WTC11 (cell line): ENCODE data around the gene TNS3. TPM values are rescaled to one million over a fixed set of nuclear protein-coding genes. Genes with fewer than 3 reads are reported as not detected.

Source experiments
- ATAC-seq: fragments of 200-7000 bp; cut with Tn5 transposase; 2 replicates; pipeline ENCODE4 v1.10.0; 2021; ENCODE audit warnings: mild to moderate bottlenecking, moderate library complexity
- CTCF ChIA-PET: fragments of 300-600 bp; sonication (Branson Sonifier 250); formaldehyde crosslinking; loops from one replicate; lab custom pipeline; 2021; ENCODE audit warnings: antibody characterized with exemption; lab: Charles Lee
- POLR2A ChIA-PET: fragments of 350-600 bp; sonication (Branson Sonifier 250); formaldehyde crosslinking; loops from one replicate; lab custom pipeline; 2021; ENCODE audit warnings: antibody characterized with exemption; lab: Charles Lee
- DNase-seq: peaks from one replicate; pipeline ENCODE4 v3.0.0; 2021; ENCODE audit warnings: low spot score
- H3K27ac Mint-ChIP-seq: 2 replicates; pipeline ENCODE4 v1.8.0; 2021; ENCODE audit warnings: mixed read lengths
- H3K27me3 Mint-ChIP-seq: 2 replicates; pipeline ENCODE4 v1.8.0; 2021; ENCODE audit warnings: low read depth, mild to moderate bottlenecking, moderate library complexity, mixed read lengths
- H3K36me3 Mint-ChIP-seq: 2 replicates; pipeline ENCODE4 v1.8.0; 2021; ENCODE audit warnings: mixed read lengths
- H3K4me1 Mint-ChIP-seq: 2 replicates; pipeline ENCODE4 v1.8.0; 2022; ENCODE audit warnings: mixed read lengths
- H3K4me3 Mint-ChIP-seq: 2 replicates; pipeline ENCODE4 v1.8.0; 2021; ENCODE audit warnings: mild to moderate bottlenecking, moderate library complexity, mixed read lengths
- H3K9me3 Mint-ChIP-seq: 2 replicates; pipeline ENCODE4 v1.8.0; 2021; ENCODE audit warnings: mixed read lengths
- ATF3 ChIP-seq: sonication (generic); formaldehyde crosslinking; conservative IDR thresholded peaks from 2 replicates; pipeline ENCODE4 v1.8.1; 2022; ENCODE audit warnings: mild to moderate bottlenecking, missing genetic modification reagents
- E2F5 ChIP-seq: sonication (generic); formaldehyde crosslinking; IDR thresholded peaks from 2 replicates; pipeline ENCODE4 v1.8.1; 2022; ENCODE audit warnings: mild to moderate bottlenecking, moderate library complexity, missing genetic modification reagents
- ELF4 ChIP-seq: sonication (generic); formaldehyde crosslinking; IDR thresholded peaks from 2 replicates; pipeline ENCODE4 v1.8.1; 2022; ENCODE audit warnings: low read depth, mild to moderate bottlenecking, moderate library complexity, missing genetic modification reagents
- ESRRA ChIP-seq: sonication (generic); formaldehyde crosslinking; IDR thresholded peaks from 2 replicates; pipeline ENCODE4 v1.8.1; 2022; ENCODE audit warnings: mild to moderate bottlenecking, missing genetic modification reagents, borderline replicate concordance
- GABPB1 ChIP-seq: sonication (generic); formaldehyde crosslinking; IDR thresholded peaks from 2 replicates; pipeline ENCODE4 v1.8.1; 2023; ENCODE audit warnings: mild to moderate bottlenecking, missing genetic modification reagents
- IRF1 ChIP-seq: sonication (generic); formaldehyde crosslinking; IDR thresholded peaks from 2 replicates; pipeline ENCODE4 v1.8.0; 2023; ENCODE audit warnings: missing genetic modification reagents
- MLX ChIP-seq: sonication (generic); formaldehyde crosslinking; IDR thresholded peaks from 2 replicates; pipeline ENCODE4 v1.8.1; 2023; ENCODE audit warnings: mild to moderate bottlenecking, missing genetic modification reagents, moderate library complexity
- NR1H2 ChIP-seq: sonication (generic); formaldehyde crosslinking; IDR thresholded peaks from 2 replicates; pipeline ENCODE4 v1.9.0; 2021; ENCODE audit warnings: mild to moderate bottlenecking, moderate library complexity, missing genetic modification reagents
- NR3C1 ChIP-seq: sonication (generic); formaldehyde crosslinking; conservative IDR thresholded peaks from 2 replicates; pipeline ENCODE4 v1.8.1; 2023; ENCODE audit warnings: low read depth, mild to moderate bottlenecking, missing genetic modification reagents
- PRRX2 ChIP-seq: fragments of 250-450 bp; sonication (Bioruptor Pico); IDR thresholded peaks from 2 replicates; pipeline ENCODE4 v1.8.0; 2021; ENCODE audit warnings: mild to moderate bottlenecking
- SMAD4 ChIP-seq: sonication (generic); formaldehyde crosslinking; IDR thresholded peaks from 2 replicates; pipeline ENCODE4 v1.8.0; 2022; ENCODE audit warnings: mild to moderate bottlenecking, missing genetic modification reagents
- SP1 ChIP-seq: sonication (generic); formaldehyde crosslinking; conservative IDR thresholded peaks from 2 replicates; pipeline ENCODE4 v1.8.1; 2022; ENCODE audit warnings: missing genetic modification reagents
- TCF7 ChIP-seq: sonication (generic); formaldehyde crosslinking; IDR thresholded peaks from 2 replicates; pipeline ENCODE4 v1.8.0; 2022; ENCODE audit warnings: mild to moderate bottlenecking, low read depth, missing genetic modification reagents, moderate library complexity
- TEAD4 ChIP-seq: sonication (generic); formaldehyde crosslinking; IDR thresholded peaks from 2 replicates; pipeline ENCODE4 v1.8.0; 2022; ENCODE audit warnings: mild to moderate bottlenecking, missing genetic modification reagents
- ZBTB21 ChIP-seq: sonication (generic); formaldehyde crosslinking; IDR thresholded peaks from 2 replicates; pipeline ENCODE4 v1.8.1; 2023; ENCODE audit warnings: mild to moderate bottlenecking, missing genetic modification reagents, borderline replicate concordance
- ZBTB43 ChIP-seq: sonication (generic); formaldehyde crosslinking; IDR thresholded peaks from 2 replicates; pipeline ENCODE4 v1.8.1; 2023; ENCODE audit warnings: mild to moderate bottlenecking, missing genetic modification reagents
- ZNF121 ChIP-seq: sonication (generic); formaldehyde crosslinking; IDR thresholded peaks from 2 replicates; pipeline ENCODE4 v1.8.0; 2023; ENCODE audit warnings: missing genetic modification reagents
- ZNF138 ChIP-seq: sonication (generic); formaldehyde crosslinking; conservative IDR thresholded peaks from 2 replicates; pipeline ENCODE4 v1.8.1; 2022; ENCODE audit warnings: mild to moderate bottlenecking, moderate library complexity, missing genetic modification reagents
- ZNF219 ChIP-seq: sonication (generic); formaldehyde crosslinking; IDR thresholded peaks from 2 replicates; pipeline ENCODE4 v1.8.0; 2023; ENCODE audit warnings: missing genetic modification reagents, mild to moderate bottlenecking, borderline replicate concordance
- ZNF232 ChIP-seq: sonication (generic); formaldehyde crosslinking; IDR thresholded peaks from 2 replicates; pipeline ENCODE4 v1.8.0; 2022; ENCODE audit warnings: mild to moderate bottlenecking, missing genetic modification reagents
- ZNF263 ChIP-seq: sonication (generic); formaldehyde crosslinking; IDR thresholded peaks from 2 replicates; pipeline ENCODE4 v1.8.1; 2022; ENCODE audit warnings: low read depth, mild to moderate bottlenecking, moderate library complexity, missing genetic modification reagents
- ZNF425 ChIP-seq: fragments of 250-450 bp; sonication (Bioruptor Pico); conservative IDR thresholded peaks from 2 replicates; pipeline ENCODE4 v1.9.0; 2021; ENCODE audit warnings: mild to moderate bottlenecking
- total RNA-seq: library from RNA; stranded (reverse); gene quantifications from 3 replicates; pipeline ENCODE4 v1.2.3, GENCODE V29; 2021

The TNS3 gene
- total RNA-seq, 1 experiment from 2014 or later, result 37.7 TPM

GRCh38 chr7:47611045-47611511 is 29.2 kb upstream of the TNS3 start:
- Mint-ChIP-seq H3K27ac (no peak overlapping the region), H3K4me3 (no peak overlapping the region), H3K27me3 (no peaks in the 10 kb centered on the region), H3K36me3 (no peaks in the 10 kb centered on the region), H3K9me3 (no peaks in the 10 kb centered on the region), H3K4me1 (no peaks in the 10 kb centered on the region)
- POLR2A ChIA-PET, result no interaction called here
- no peak for ATAC-seq
- no peak for TF ChIP-seq MLX (CRISPR knock-in tag)
- TF ChIP-seq ZNF232 (CRISPR knock-in tag), result no peak
- no peak for TF ChIP-seq ESRRA (CRISPR knock-in tag)
- no peak for TF ChIP-seq ATF3 (CRISPR knock-in tag)
- no peak for TF ChIP-seq PRRX2 (CRISPR knock-in tag)
- no peak for TF ChIP-seq ELF4
- TF ChIP-seq ZNF425 (CRISPR knock-in tag), result no peak
- TF ChIP-seq TEAD4 (CRISPR knock-in tag), result no peak
- TF ChIP-seq ZNF219, result no peak
- CTCF ChIA-PET, result no interaction called here
- DNase-seq, result no peak

- DNase-seq (no peak), ATAC-seq (no peak)
- H3K27me3 Mint-ChIP-seq, result no peaks in the 10 kb centered on the region
- no peaks in the 10 kb centered on the region for H3K36me3 Mint-ChIP-seq
- H3K27ac Mint-ChIP-seq, result no peak overlapping the region
- ChIA-PET POLR2A (no interaction called here), CTCF (no interaction called here)
- no peaks in the 10 kb centered on the region for H3K4me1 Mint-ChIP-seq
- no peaks in the 10 kb centered on the region for H3K9me3 Mint-ChIP-seq
- TF ChIP-seq ZBTB21 (no peak), GABPB1 (0 out of 2 replicates have a peak, but pooled peaks have one; percentile 34)
- no peak overlapping the region for H3K4me3 Mint-ChIP-seq
Measured at GRCh38 chr7:47610506-47611044, 28.7 kb upstream of the TNS3 start.

- H3K4me3 Mint-ChIP-seq, result no peak overlapping the region
- no peaks in the 10 kb centered on the region for H3K36me3 Mint-ChIP-seq
- ChIA-PET CTCF (interaction anchor here (0.6 kb wide), 1 partner anchor 283 kb away, joined by 4 read pairs; no protein-coding TSS in a partner anchor), POLR2A (no interaction called here)
- no peak for ATAC-seq
- no peaks in the 10 kb centered on the region for H3K27me3 Mint-ChIP-seq
- H3K9me3 Mint-ChIP-seq, result no peaks in the 10 kb centered on the region
- no peak overlapping the region for H3K27ac Mint-ChIP-seq
- H3K4me1 Mint-ChIP-seq, result no peaks in the 10 kb centered on the region
- DNase-seq, result no peak
- TF ChIP-seq ZNF121 (CRISPR knock-in tag) (no peak), ZNF138 (CRISPR knock-in tag) (no peak), TCF7 (CRISPR knock-in tag) (no peak), ZNF232 (CRISPR knock-in tag) (no peak), IRF1 (CRISPR knock-in tag) (no peak), NR1H2 (CRISPR knock-in tag) (no peak), MLX (CRISPR knock-in tag) (no peak), PRRX2 (CRISPR knock-in tag) (no peak), E2F5 (CRISPR knock-in tag) (no peak), ZNF219 (no peak), ZNF263 (no peak), ZBTB21 (no peak), SP1 (CRISPR knock-in tag) (no peak), ZNF425 (CRISPR knock-in tag) (no peak), ZBTB43 (CRISPR knock-in tag) (no peak), SMAD4 (CRISPR knock-in tag) (no peak), NR3C1 (CRISPR knock-in tag) (no peak)
Measured at GRCh38 chr7:47609803-47610452, 28.0 kb upstream of the TNS3 start.
